K562 (cell line): Measurements from ENCODE around the gene LMNTD2. TPM values are rescaled to one million over a fixed set of nuclear protein-coding genes. Genes with fewer than 3 reads are reported as not detected.

Experiments used
- CSDE1 ChIP-seq, 2 experiments: fragments of 450-650 bp; IDR thresholded peaks; 2 replicates each; pipeline ENCODE4 v1.6.1; 2016; ENCODE audit warnings: mild to moderate bottlenecking in 1 of 2
- FOXP4 ChIP-seq: sonication (generic); formaldehyde crosslinking; IDR thresholded peaks from 2 replicates; pipeline ENCODE4 v1.8.0; 2022; ENCODE audit warnings: mild to moderate bottlenecking, missing genetic modification reagents, borderline replicate concordance
- GMEB1 ChIP-seq: fragments of 250-450 bp; sonication (Bioruptor Pico); IDR thresholded peaks from 2 replicates; pipeline ENCODE4 v1.4.0; 2020; ENCODE audit warnings: mild to moderate bottlenecking
- MNT ChIP-seq, 2 experiments: fragments of 450-650 bp; conservative IDR thresholded peaks; 2 replicates each; pipeline ENCODE4 v1.6.1; 2017; ENCODE audit warnings: mild to moderate bottlenecking in 2 of 2, moderate library complexity in 2 of 2
- NBN ChIP-seq: fragments of 450-650 bp; IDR thresholded peaks from 2 replicates; pipeline ENCODE4 v1.6.1; 2016; ENCODE audit warnings: low read depth, mild to moderate bottlenecking
- PHF20 ChIP-seq: fragments of 450-650 bp; IDR thresholded peaks from 2 replicates; pipeline ENCODE4 v1.6.1; 2018; ENCODE audit not compliant: partially characterized antibody
- RBBP5 ChIP-seq: fragments of 200-600 bp; sonication (generic); IDR thresholded peaks from 2 replicates; pipeline ENCODE4 v1.6.1; 2012; ENCODE audit warnings: borderline replicate concordance, mild to moderate bottlenecking, low read length, control low read depth, inconsistent platforms; ENCODE audit not compliant: insufficient read depth, poor library complexity, severe bottlenecking
- RBM22 ChIP-seq: fragments of 200-400 bp; formaldehyde crosslinking; IDR thresholded peaks from 2 replicates; pipeline ENCODE4 v1.6.1; 2018; ENCODE audit warnings: low read length, low read depth; ENCODE audit not compliant: poor library complexity, severe bottlenecking
- ZBTB49 ChIP-seq: sonication (generic); formaldehyde crosslinking; IDR thresholded peaks from 2 replicates; pipeline ENCODE4 v1.8.0; 2022; ENCODE audit warnings: missing genetic modification reagents, mild to moderate bottlenecking, borderline replicate concordance
- ZNF217 ChIP-seq: sonication (generic); formaldehyde crosslinking; IDR thresholded peaks from 2 replicates; pipeline ENCODE4 v1.8.0; 2022; ENCODE audit warnings: mild to moderate bottlenecking, missing genetic modification reagents
- polyA plus RNA-seq, 8 experiments: library from polyadenylated mRNA; depleted of rRNA in 4 of 8; stranded (reverse) in 5 of 8; unstranded in 3 of 8; fragments of >200 nt; fragmentation: Nextera tagmentation in 2 of 8; fragmentation: Illumina TruSeq in 1 of 8; extraction: Ambion mirVana in 2 of 8; extraction: Trizol in 1 of 8; gene quantifications; 2 replicates each; pipeline versions ENCODE4 v1.2.1 to v1.2.3, GENCODE V29; 2011 to 2014; ENCODE audit warnings: inconsistent platforms in 1 of 8, missing spikeins in 1 of 8
- total RNA-seq, 7 experiments: library from RNA; depleted of rRNA in 6 of 7; stranded (reverse); fragments of >200 nt in 6 of 7; fragmentation: Illumina TruSeq in 2 of 7; extraction: Trizol in 2 of 7; gene quantifications; 2 replicates each; pipeline versions ENCODE4 v1.2.1 to v1.2.3, GENCODE V29; 2011 to 2021; ENCODE audit warnings: low replicate concordance in 1 of 7
- TF ChIP-seq, protein P1 (sequence below): conservative IDR thresholded peaks from 2 replicates; pipeline ENCODE4 v1.6.1; 2011; ENCODE audit warnings: low read depth, mild to moderate bottlenecking, low read length; ENCODE audit not compliant: control insufficient read depth
- TF ChIP-seq, protein P2 (sequence below): fragments of 450-650 bp; IDR thresholded peaks from 2 replicates; pipeline ENCODE4 v1.6.1; 2016

The LMNTD2 gene
- total and polyA plus RNA-seq, 9 of the 15 experiments (the other 6 are each of a cell fraction or from before 2014, with no cell fraction given): 0.48 to 4.2 (median 1.5) TPM; not detected in 3

DNA sequence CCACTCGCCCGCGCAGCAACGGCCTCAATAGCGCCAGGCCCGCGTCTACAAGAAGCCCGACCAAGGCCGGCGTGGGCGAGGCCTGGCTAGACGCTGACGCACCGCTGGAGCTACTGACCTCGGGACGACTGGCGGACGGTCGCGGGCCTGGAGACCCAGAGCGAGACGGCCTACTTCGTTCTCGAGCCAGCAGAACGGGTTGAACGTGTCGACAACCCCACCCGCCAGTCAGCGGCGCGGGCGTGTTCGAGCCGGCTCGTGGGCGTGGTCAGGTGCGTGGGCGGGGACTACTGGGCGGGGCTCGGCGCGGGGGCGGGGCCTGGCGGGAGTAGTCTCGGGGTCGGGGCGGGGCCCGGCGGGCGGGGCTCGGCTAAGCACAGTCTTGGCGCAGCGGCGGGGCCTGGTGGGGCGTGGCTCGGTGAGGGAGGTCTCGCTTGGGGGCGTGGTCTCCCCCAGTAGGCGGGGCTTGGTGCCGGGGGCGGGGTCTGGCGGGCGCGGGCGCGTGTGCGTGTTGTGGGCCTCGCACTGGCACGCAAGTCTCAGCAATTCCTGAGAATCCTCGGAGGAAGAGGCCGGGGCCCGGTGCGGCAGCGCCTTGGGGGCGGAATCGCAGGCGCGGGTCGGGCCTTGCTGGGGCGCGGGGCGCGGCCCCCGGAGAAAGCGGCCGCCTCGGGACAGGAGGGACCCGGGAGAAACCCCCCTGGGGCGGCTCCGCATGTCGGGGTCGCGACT is 53.4 kb downstream of the LMNTD2 start, which contains the start of gene RNH1 (continued):
- TF ChIP-seq, protein P1, sequence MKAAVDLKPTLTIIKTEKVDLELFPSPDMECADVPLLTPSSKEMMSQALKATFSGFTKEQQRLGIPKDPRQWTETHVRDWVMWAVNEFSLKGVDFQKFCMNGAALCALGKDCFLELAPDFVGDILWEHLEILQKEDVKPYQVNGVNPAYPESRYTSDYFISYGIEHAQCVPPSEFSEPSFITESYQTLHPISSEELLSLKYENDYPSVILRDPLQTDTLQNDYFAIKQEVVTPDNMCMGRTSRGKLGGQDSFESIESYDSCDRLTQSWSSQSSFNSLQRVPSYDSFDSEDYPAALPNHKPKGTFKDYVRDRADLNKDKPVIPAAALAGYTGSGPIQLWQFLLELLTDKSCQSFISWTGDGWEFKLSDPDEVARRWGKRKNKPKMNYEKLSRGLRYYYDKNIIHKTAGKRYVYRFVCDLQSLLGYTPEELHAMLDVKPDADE: 0 out of 2 replicates have a peak, but pooled peaks have one; percentile 30
- TF ChIP-seq FOXP4 (no peak), RBBP5 (peak; percentile 46), ZBTB49 (no peak), NBN (no peak), RBM22 (no peak), CSDE1 (IDR thresholded peaks at IDR 0.05) (no peak), ZNF217 (CRISPR knock-in tag) (no peak), GMEB1 (CRISPR knock-in tag) (no peak), PHF20 (peak; percentile 10), MNT (conservative IDR thresholded peaks at IDR 0.05) (peak; percentile 12 to 20)
- TF ChIP-seq, protein P2, sequence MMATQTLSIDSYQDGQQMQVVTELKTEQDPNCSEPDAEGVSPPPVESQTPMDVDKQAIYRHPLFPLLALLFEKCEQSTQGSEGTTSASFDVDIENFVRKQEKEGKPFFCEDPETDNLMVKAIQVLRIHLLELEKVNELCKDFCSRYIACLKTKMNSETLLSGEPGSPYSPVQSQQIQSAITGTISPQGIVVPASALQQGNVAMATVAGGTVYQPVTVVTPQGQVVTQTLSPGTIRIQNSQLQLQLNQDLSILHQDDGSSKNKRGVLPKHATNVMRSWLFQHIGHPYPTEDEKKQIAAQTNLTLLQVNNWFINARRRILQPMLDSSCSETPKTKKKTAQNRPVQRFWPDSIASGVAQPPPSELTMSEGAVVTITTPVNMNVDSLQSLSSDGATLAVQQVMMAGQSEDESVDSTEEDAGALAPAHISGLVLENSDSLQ: peak; percentile 79
